Measurements from ENCODE around the gene ILF3.

ILF3 gene

GRCh38 chr19:10725415-10725814 lies 71.3 kb downstream of the ILF3 start:
- no peak for TF ChIP-seq Cebpa-rat (IDR thresholded peaks at IDR 0.05)
- Histone ChIP-seq H4K20me1 (peaks cover 26% of the 10 kb centered on the region), H3K27ac (peak overlapping the region; percentile 93)

GRCh38 chr19:10726268-10726667 lies 72.1 kb downstream of the ILF3 start:
- Histone ChIP-seq H3K9ac (peak overlapping the region; percentile 64), H3K27ac (peak overlapping the region; percentile 93), H3K4me3 (no peak overlapping the region), H3K4me1 (peaks cover 100% of the 10 kb centered on the region), H3K9me3 (no peaks in the 10 kb centered on the region), H3K4me2 (peak overlapping the region; percentile 95), H3K36me3 (peaks cover 36% of the 10 kb centered on the region), H4K20me1 (peaks cover 17% of the 10 kb centered on the region; the same call in 1 of the 2 replicates), H3K27me3 (no peaks in the 10 kb centered on the region)
- TF ChIP-seq Cebpa-rat (IDR thresholded peaks at IDR 0.05) = no peak

More at GRCh38 chr19:10725415-10725814, 71.3 kb downstream of the ILF3 start:
- no peaks in the 10 kb centered on the region for H3K9me3 ChIP-seq
- peak overlapping the region; percentile 68; the same call in 1 of the 2 replicates for H3K9ac ChIP-seq
- peaks cover 100% of the 10 kb centered on the region for H3K4me1 ChIP-seq
- peak overlapping the region; percentile 95 for H3K4me2 ChIP-seq
- peaks cover 44% of the 10 kb centered on the region for H3K36me3 ChIP-seq
- no peaks in the 10 kb centered on the region for H3K27me3 ChIP-seq
- H3K4me3 ChIP-seq = peak overlapping the region; percentile 55

GRCh38 chr19:10727685-10728201 lies 73.6 kb downstream of the ILF3 start:
- 0 out of 2 replicates have a peak, but pooled peaks cover 5% of the 10 kb centered on the region for H4K20me1 ChIP-seq
- H3K9ac ChIP-seq = peak overlapping the region; percentile 64

GRCh38 chr19:10729411-10729810 lies 75.3 kb downstream of the ILF3 start:
- Histone ChIP-seq H3K9me3 (no peaks in the 10 kb centered on the region), H4K20me1 (0 out of 2 replicates have a peak, but pooled peaks cover 5% of the 10 kb centered on the region)

More at GRCh38 chr19:10727685-10728201, 73.6 kb downstream of the ILF3 start:
- H3K4me1 ChIP-seq = peaks cover 100% of the 10 kb centered on the region
- H3K36me3 ChIP-seq = peaks cover 21% of the 10 kb centered on the region
- peak overlapping the region; percentile 93 for H3K27ac ChIP-seq
- H3K4me3 ChIP-seq = peak overlapping the region; percentile 50
- TF ChIP-seq Cebpa-rat (IDR thresholded peaks at IDR 0.05) = no peak
- peak overlapping the region; percentile 95 for H3K4me2 ChIP-seq
- no peaks in the 10 kb centered on the region for H3K9me3 ChIP-seq
- H3K27me3 ChIP-seq = no peaks in the 10 kb centered on the region

GRCh38 chr19:10730932-10731331 lies 76.8 kb downstream of the ILF3 start:
- 0 out of 2 replicates have a peak, but pooled peaks cover 5% of the 10 kb centered on the region for H4K20me1 ChIP-seq
- peak overlapping the region; percentile 79 for H3K9ac ChIP-seq
- peaks cover 46% of the 10 kb centered on the region for H3K36me3 ChIP-seq
- H3K27me3 ChIP-seq = no peaks in the 10 kb centered on the region
- H3K4me1 ChIP-seq = peaks cover 100% of the 10 kb centered on the region
- peak overlapping the region; percentile 51 for H3K4me3 ChIP-seq
- no peak for TF ChIP-seq Cebpa-rat (IDR thresholded peaks at IDR 0.05)
- H3K27ac ChIP-seq = peak overlapping the region; percentile 93
- H3K9me3 ChIP-seq = no peaks in the 10 kb centered on the region
- H3K4me2 ChIP-seq = peak overlapping the region; percentile 95

More at GRCh38 chr19:10729411-10729810, 75.3 kb downstream of the ILF3 start:
- Histone ChIP-seq H3K36me3 (peaks cover 33% of the 10 kb centered on the region; the same call in 1 of the 2 replicates), H3K27ac (peak overlapping the region; percentile 93), H3K9ac (peak overlapping the region; percentile 79), H3K4me3 (no peak overlapping the region), H3K4me1 (peaks cover 100% of the 10 kb centered on the region), H3K27me3 (no peaks in the 10 kb centered on the region), H3K4me2 (peak overlapping the region; percentile 95)
- no peak for TF ChIP-seq Cebpa-rat (IDR thresholded peaks at IDR 0.05)

GRCh38 chr19:10735741-10736140 lies 81.6 kb downstream of the ILF3 start:
- Histone ChIP-seq H3K4me1 (peaks cover 89% of the 10 kb centered on the region), H3K27me3 (no peaks in the 10 kb centered on the region), H3K4me3 (no peak overlapping the region), H3K36me3 (peaks cover 59% of the 10 kb centered on the region), H3K4me2 (peak overlapping the region; percentile 95), H3K9me3 (peaks cover 30% of the 10 kb centered on the region), H3K27ac (peak overlapping the region; percentile 61), H4K20me1 (peaks cover 15% of the 10 kb centered on the region), H3K9ac (no peak overlapping the region)
- no peak for TF ChIP-seq Cebpa-rat (IDR thresholded peaks at IDR 0.05)

GRCh38 chr19:10736189-10736588 lies 82.0 kb downstream of the ILF3 start:
- no peak for TF ChIP-seq Cebpa-rat (IDR thresholded peaks at IDR 0.05)
- Histone ChIP-seq H3K4me3 (no peak overlapping the region), H4K20me1 (peaks cover 15% of the 10 kb centered on the region), H3K27ac (peak overlapping the region; percentile 61), H3K4me1 (peaks cover 88% of the 10 kb centered on the region), H3K4me2 (peak overlapping the region; percentile 95), H3K9me3 (peaks cover 31% of the 10 kb centered on the region), H3K36me3 (peaks cover 59% of the 10 kb centered on the region), H3K27me3 (no peaks in the 10 kb centered on the region), H3K9ac (no peak overlapping the region)

GRCh38 chr19:10736916-10737551 lies 82.9 kb downstream of the ILF3 start:
- Histone ChIP-seq H3K27me3 (no peaks in the 10 kb centered on the region), H3K4me2 (peak overlapping the region; percentile 50), H3K4me3 (no peak overlapping the region), H3K36me3 (peaks cover 64% of the 10 kb centered on the region), H3K4me1 (peaks cover 88% of the 10 kb centered on the region), H4K20me1 (peaks cover 21% of the 10 kb centered on the region), H3K27ac (peak overlapping the region; percentile 61), H3K9me3 (peaks cover 31% of the 10 kb centered on the region), H3K9ac (0 out of 2 replicates have a peak overlapping the region, but pooled peaks have one; percentile 16)
- no peak for TF ChIP-seq Cebpa-rat (IDR thresholded peaks at IDR 0.05)

- TF ChIP-seq Cebpa-rat (IDR thresholded peaks at IDR 0.05) = no peak
- H3K4me1 ChIP-seq = peaks cover 88% of the 10 kb centered on the region
- H3K4me2 ChIP-seq = peak overlapping the region; percentile 50
- peak overlapping the region; percentile 61 for H3K27ac ChIP-seq
- peaks cover 71% of the 10 kb centered on the region for H3K36me3 ChIP-seq
- no peaks in the 10 kb centered on the region for H3K27me3 ChIP-seq
- no peak overlapping the region for H3K4me3 ChIP-seq
- H4K20me1 ChIP-seq = peaks cover 28% of the 10 kb centered on the region
- peaks cover 31% of the 10 kb centered on the region for H3K9me3 ChIP-seq
- peak overlapping the region; percentile 19; the same call in 1 of the 2 replicates for H3K9ac ChIP-seq
Observed at GRCh38 chr19:10737722-10738121, 83.6 kb downstream of the ILF3 start.

- peaks cover 59% of the 10 kb centered on the region for H3K36me3 ChIP-seq
- H3K4me1 ChIP-seq = peaks cover 88% of the 10 kb centered on the region
- H3K4me2 ChIP-seq = no peak overlapping the region
- H3K9ac ChIP-seq = no peak overlapping the region
- no peaks in the 10 kb centered on the region for H3K27me3 ChIP-seq
- peaks cover 59% of the 10 kb centered on the region for H4K20me1 ChIP-seq
- H3K4me3 ChIP-seq = no peak overlapping the region
- no peak overlapping the region for H3K27ac ChIP-seq
- TF ChIP-seq Cebpa-rat (IDR thresholded peaks at IDR 0.05) = no peak
- H3K9me3 ChIP-seq = peaks cover 31% of the 10 kb centered on the region
Observed at GRCh38 chr19:10740798-10741197, 86.7 kb downstream of the ILF3 start.
